NCI-H82 (cell line): ENCODE measurements around the gene BARD1.
"Not testable (repeated sequence)": the region's sequence is repeated elsewhere in the genome, so short reads cannot be mapped to it uniquely, and the experiment has no call there.

ENCODE experiments used
- DNase-seq: peaks from one replicate; lab custom pipeline; 2025; lab: John Stamatoyannopoulos, UW

The BARD1 gene

GRCh38 chr2:214765180-214765579 lies 44.3 kb downstream of the BARD1 start:
- no peak for DNase-seq

- DNase-seq: no peak
Measured at GRCh38 chr2:214753455-214753854, 56.0 kb downstream of the BARD1 start.

- DNase-seq: no peak
Measured at GRCh38 chr2:214750529-214750928, 59.0 kb downstream of the BARD1 start.

- DNase-seq: no peak
Measured at GRCh38 chr2:214747992-214748391, 61.5 kb downstream of the BARD1 start.

- DNase-seq: no peak
Measured at GRCh38 chr2:214742119-214742518, 67.4 kb downstream of the BARD1 start.

GRCh38 chr2:214740867-214741395 lies 68.6 kb downstream of the BARD1 start:
- DNase-seq: no peak

- no peak for DNase-seq
Measured at GRCh38 chr2:214737188-214737587, 72.3 kb downstream of the BARD1 start.

GRCh38 chr2:214730800-214731407 lies 78.6 kb downstream of the BARD1 start:
- no peak for DNase-seq

GRCh38 chr2:214730248-214730647 lies 79.2 kb downstream of the BARD1 start:
- DNase-seq: no peak

- DNase-seq: no peak
Measured at GRCh38 chr2:214724741-214725140, 84.7 kb downstream of the BARD1 start.

- DNase-seq: not testable (repeated sequence)
Measured at GRCh38 chr2:214717837-214718236, 91.6 kb downstream of the BARD1 start.

GRCh38 chr2:214716811-214717560 lies 92.5 kb downstream of the BARD1 start:
- no peak for DNase-seq

GRCh38 chr2:214715025-214715424 lies 94.5 kb downstream of the BARD1 start:
- no peak for DNase-seq

- DNase-seq: no peak
Measured at GRCh38 chr2:214713080-214713830, 96.2 kb downstream of the BARD1 start.

GRCh38 chr2:214710729-214711128 lies 98.8 kb downstream of the BARD1 start:
- no peak for DNase-seq

- DNase-seq: peak; percentile 15
Measured at GRCh38 chr2:214706986-214707385, 102.5 kb downstream of the BARD1 start.

GRCh38 chr2:214699236-214699635 lies 110.2 kb downstream of the BARD1 start:
- no peak for DNase-seq

GRCh38 chr2:214696681-214697080 lies 112.8 kb downstream of the BARD1 start:
- DNase-seq: no peak

- DNase-seq: no peak
Measured at GRCh38 chr2:214695789-214696188, 113.7 kb downstream of the BARD1 start.

- not testable (repeated sequence) for DNase-seq
Measured at GRCh38 chr2:214683557-214683956, 125.9 kb downstream of the BARD1 start.

- no peak for DNase-seq
Measured at GRCh38 chr2:214679736-214680135, 129.7 kb downstream of the BARD1 start.

- no peak for DNase-seq
Measured at GRCh38 chr2:214676421-214677089, 132.9 kb downstream of the BARD1 start.
